DLD1 (cell line): ENCODE data around the gene AMH.
"Not testable (repeated sequence)": the region's sequence is repeated elsewhere in the genome, so short reads cannot be mapped to it uniquely, and the experiment has no call there.

ENCODE experiments used
- in situ Hi-C: cut with HindIII; loops from 2 replicates; pipeline ENCODE4 v1.10.0; 2017; ENCODE audit warnings: low sequenced_read_pairs

Gene AMH

DNA sequence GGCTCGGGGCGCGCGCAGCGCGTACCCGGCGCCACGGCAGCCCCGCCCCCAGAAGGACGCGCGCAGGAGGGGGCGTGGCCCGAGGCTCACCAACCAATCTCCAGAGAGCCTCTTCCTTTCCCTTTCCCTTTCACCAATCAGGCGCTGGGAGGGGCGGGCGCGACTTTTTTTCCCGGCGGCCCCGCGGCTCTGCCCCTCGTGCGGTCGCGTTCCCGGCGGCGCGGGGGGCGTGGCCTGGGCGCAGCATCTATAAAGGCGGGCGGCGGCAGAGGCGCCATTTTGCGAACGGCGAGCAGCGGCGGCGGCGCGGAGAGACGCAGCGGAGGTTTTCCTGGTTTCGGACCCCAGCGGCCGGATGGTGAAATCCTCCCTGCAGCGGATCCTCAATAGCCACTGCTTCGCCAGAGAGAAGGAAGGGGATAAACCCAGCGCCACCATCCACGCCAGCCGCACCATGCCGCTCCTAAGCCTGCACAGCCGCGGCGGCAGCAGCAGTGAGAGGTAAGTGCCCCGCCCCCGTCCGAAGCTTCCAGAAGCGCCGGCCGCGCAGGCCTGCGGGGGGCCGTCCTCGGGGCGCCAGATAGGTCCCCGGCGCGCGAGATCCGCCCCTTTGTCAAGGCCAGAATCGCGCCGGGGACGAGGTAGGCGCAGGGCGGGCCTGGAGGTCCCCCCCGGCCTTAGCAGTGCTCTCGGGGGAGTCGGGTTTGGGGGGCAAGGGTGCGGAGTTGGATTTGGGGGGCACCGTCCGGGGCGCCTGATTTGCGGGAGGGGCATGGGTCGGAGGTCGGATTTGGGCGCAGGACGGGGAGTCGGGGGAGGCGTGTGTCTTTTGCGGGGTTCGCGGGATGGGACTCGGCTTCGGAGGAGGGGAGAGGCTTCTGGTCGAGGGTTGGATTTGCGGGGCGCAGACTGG is 20.4 kb downstream of the AMH start:
- in situ Hi-C loops: no loop called here

GRCh38 chr19:2270157-2270422 is 21.0 kb downstream of the AMH start:
- in situ Hi-C loops: no loop called here

DNA sequence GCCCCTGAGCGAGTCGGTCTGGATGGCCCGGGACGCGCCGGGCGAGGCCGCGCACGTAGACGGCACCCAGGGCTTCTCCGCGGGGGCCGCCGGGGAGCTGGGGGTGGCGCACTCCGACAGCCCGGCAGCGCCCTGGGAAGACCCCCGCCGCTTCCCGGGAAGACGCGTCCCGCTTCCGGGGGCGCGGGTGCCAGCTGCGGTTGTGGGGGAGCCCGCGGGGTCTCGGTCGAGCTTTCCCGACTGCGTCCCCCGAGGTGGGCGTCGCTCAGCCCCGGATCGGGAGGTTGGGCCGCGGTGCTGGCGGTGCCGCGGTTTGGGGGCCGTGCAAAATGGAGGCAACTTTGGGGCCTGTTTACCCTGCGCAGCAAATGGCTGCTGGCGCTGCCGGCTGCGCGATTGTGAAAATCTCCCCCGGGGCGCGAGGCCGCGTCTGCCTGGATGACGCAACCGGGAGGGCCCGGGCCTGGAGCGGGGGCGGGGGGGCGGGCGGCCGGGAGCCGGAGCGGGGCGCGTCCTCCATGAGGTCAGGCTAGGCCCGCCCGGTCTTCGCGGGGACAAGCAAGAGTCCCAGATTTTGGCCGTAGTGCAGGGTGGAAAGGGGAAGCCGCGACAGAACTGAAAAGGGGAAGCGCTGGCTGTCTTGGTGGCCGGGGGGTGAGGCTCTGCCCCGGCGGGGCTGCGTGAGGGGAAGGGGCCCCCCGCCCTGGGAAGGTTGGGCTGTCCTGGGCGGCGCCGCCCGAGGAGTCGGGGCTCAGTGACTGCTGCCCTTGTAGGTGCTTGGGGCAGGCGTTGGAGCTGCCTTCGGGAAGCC is 21.5 kb downstream of the AMH start:
- in situ Hi-C loops: no loop called here

DNA sequence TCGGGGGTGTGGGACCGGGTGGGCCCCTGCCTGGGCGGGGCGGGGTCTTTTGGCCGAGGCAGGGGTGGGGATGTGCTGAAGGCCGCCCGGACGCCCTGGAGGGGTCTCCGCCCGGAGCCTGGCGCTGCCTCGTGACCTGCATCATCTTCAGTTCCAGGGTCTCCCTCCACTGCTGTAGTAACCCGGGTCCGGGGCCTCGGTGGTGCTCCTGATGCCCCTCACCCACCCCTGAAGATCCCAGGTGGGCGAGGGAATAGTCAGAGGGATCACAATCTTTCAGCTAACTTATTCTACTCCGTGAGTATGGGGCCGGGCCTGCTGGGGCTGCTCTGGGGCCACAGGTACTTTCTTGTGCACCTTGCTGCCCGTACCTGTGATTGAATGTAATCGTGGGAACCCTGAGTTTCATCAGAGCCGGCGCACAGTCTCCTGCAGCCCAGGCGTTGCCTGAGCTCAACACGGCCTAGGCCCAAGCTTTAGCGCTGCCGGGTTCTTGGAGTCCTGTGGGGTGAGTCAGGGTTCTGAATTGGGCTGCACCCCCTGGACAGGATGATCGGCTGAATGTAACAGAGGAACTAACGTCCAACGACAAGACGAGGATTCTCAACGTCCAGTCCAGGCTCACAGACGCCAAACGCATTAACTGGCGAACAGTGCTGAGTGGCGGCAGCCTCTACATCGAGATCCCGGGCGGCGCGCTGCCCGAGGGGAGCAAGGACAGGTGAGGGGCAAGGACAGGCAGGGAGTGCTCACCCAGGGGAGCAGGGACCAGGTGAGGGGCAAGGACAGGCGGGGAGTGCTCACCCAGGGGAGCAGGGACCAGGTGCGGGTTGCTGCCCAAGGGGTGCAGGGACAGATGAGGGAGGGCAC is 22.3 kb downstream of the AMH start:
- in situ Hi-C loops: no loop called here

DNA sequence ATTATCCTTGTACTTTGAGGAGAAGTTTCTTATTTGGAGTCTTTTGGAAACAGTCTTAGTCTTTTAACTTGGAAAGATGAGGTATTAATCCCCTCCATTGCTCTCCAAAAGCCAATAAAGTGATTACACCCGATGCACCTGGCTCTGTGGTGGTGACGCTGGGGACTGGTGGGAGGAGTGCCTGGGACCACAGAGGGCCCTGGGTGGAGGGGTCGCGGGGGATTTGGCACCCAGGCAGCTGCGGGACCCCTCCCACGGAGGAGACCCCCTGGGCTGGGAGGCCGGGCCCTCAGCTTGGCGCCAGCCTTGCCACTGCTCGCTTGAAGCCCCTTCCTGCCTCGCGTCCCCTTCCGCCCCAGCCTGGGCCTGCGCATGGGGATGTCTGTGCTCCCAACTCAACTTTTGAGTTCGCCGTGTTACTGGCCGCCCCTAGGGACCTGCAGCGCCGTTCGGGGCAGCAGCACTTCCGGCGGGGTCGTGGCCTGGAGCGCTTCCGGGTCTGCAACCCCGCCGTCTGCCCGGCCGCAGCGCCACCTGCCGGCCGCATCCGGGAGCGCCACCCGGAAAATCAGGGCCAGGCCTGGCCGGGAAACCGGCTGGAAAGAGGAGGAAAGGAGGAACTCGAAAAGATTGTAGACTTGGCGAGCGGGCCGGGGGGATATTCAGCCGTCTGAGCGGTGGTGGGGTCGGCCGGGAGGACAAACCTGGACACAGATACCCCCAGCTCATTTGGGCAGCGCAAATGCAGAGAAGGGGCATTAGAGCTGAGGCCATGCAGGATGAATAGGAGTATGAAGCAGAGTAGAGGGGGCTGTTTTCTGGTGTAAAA is 24.4 kb downstream of the AMH start:
- in situ Hi-C loops: no loop called here

DNA sequence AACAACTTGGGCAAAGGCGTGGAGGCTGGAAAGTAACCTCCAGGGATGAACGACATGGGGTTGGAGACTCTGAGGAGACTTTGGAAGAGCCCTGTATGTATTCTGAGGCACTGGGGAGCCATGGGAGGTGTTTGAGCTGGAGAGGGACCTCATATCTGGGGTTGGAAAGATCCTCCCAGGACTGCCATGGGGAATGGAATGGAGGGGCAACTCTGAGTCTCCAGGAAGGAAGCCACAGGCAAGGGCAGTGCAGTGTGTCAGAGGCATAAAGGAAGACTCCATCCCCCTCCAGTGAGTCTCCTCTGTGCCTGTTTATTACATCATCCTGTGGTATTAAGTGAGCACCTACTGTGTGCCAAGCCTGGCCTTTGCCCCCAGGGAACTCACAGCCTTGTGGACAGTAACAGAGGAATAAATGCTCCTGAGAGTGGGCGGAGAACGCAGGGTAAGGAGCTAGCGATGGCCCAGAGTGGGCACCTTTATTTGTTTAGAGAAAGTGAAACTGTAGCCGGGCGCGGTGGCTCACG is 25.1 kb downstream of the AMH start:
- in situ Hi-C loops: no loop called here

DNA sequence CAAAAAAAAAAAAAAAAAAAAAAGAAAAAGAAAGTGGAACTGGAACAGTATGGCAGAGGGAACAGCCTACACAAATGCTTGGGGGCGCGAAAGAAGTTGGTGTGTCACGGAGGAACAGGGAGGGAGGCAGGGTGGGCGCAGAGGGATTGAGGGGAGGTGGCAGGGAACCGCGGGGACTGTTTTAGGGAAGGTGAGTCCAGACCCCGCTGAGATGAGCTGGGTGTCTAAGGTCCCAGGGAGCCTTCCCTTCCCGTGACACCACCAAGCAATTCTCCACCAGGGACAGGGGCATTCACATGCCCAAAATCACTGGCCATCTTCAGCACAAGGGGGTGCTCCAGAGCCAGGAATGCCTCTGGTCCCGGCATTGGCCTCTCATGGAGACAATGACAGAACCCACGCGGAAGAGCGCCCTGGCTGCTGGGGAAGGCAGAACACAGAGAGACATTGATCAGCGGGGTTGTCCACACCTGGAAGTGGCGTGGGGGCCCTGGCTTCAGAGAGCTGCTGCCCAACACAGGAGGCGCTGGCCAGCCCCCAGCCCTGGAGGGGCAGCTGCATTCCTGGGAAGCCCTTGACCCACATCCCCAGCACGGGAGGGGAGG is 25.9 kb downstream of the AMH start:
- in situ Hi-C loops: no loop called here

DNA sequence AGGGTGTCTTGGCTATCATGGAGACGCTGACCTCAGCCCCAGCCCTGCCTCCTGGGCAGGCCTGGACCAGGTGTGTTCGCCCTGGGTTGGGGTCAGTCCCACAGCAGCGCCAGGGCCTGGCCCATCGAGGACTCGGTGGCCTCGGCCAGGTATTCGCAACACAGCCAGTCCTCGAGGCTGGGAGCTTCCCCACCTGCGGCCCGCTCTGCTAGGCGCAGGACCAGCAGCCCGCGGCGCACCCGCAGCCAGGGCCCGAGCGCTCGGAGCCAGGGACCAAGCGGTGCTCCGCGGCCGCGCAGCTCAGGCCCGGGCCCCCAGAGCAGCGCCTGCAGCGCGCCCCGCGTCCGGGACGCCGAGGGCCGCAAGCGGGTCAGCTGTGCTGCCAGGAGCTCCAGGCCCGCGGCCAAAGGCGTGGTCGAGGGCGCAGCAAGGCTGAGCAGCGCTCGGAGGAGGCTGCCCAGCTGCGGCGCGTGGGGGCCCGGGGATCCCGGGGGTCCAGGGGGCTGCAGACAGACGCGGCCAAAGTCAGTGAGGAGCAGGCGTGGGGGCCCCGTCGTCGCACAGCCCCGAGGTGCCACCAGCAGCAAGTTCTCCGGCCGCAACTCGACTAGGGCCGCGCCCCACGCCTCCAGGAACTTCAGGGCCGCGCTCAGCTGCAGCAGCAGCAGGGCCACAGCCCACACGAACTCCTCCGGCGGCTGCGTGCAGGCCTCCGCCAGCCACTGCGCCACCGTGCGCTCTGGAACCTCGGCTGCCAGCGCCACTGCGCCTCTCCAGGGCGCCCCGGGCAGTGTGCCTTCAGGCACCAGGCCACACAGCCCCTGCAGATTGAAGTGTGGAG is 26.7 kb downstream of the AMH start:
- in situ Hi-C loops: no loop called here

GRCh38 chr19:2276429-2276986 is 27.4 kb downstream of the AMH start:
- in situ Hi-C loops: no loop called here

DNA sequence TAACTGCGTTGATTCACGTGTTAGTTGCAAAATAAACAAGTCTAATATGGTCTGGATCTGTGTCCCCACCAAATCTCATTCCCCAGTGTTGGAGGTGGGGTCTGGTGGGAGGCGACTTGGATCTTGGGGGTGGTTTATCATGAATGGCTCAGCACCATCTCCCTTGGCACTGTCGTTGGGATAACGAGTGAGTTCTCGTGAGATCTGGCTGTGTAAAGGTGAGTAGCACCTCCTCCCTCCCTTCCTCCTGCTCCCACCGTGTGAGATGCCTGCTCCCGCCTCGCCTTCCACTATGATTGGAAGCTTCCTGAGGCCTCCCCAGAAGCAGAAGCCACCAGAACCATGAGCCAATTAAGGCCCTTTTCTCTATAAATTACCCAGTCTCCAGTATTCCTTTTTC is 28.0 kb downstream of the AMH start:
- in situ Hi-C loops: no loop called here

- in situ Hi-C loops: no loop called here
Observed at GRCh38 chr19:2278459-2279158, 29.5 kb downstream of the AMH start.

- in situ Hi-C loops: no loop called here
Observed at GRCh38 chr19:2280633-2281264, 31.6 kb downstream of the AMH start.

- in situ Hi-C loops: not testable (repeated sequence)
Observed at GRCh38 chr19:2281265-2282061, 32.3 kb downstream of the AMH start.

- in situ Hi-C loops: no loop called here
Observed at GRCh38 chr19:2282062-2282861, 33.1 kb downstream of the AMH start, which contains the start of gene PEAK3. Gene PEAK3, minus strand, starts transcription at chr19:2282175. Its CDS starts 1,244 bp downstream, at chr19:2280931.

- in situ Hi-C loops: no loop called here
Observed at GRCh38 chr19:2282862-2283237, 33.7 kb downstream of the AMH start.
